OCI-LY1 (cell line): ENCODE data around the gene GTF3A.

ENCODE experiments used
- EZH2 ChIP-seq: fragments of 200-600 bp; sonication (generic), shearing (Covaris generic); IDR thresholded peaks from 2 replicates; pipeline ENCODE4 v1.8.0; 2017; ENCODE audit warnings: borderline replicate concordance, mixed run types, mild to moderate bottlenecking, antibody characterized with exemption, low read length, moderate library complexity, mixed read lengths
- TF ChIP-seq, protein P1 (sequence below): fragments of 200-600 bp; sonication (generic), shearing (Covaris generic); IDR thresholded peaks from 2 replicates; pipeline ENCODE4 v1.5.1; 2017; ENCODE audit warnings: mild to moderate bottlenecking, antibody characterized with exemption, low read length, moderate library complexity, mixed read lengths

DNA sequence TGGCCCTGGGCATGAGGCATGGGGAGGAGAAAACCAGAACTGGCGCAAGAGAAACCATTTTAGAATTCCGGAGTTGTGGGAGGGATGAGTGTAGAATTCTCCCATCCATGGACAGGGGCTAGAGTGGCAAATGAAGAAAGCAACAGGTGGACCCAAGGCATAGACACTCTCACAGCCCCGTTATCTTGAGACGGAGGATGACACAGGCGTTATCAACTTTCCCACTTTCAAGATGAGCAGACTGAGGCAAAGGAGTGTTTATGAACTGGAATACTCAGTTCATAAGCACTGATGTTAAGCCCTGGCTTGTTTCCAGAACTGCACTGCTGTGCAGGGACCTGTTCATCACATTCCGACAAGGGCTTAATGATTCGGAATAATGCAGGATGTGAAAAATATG lies 1.1 kb upstream of the GTF3A start:
- TF ChIP-seq, protein P1, sequence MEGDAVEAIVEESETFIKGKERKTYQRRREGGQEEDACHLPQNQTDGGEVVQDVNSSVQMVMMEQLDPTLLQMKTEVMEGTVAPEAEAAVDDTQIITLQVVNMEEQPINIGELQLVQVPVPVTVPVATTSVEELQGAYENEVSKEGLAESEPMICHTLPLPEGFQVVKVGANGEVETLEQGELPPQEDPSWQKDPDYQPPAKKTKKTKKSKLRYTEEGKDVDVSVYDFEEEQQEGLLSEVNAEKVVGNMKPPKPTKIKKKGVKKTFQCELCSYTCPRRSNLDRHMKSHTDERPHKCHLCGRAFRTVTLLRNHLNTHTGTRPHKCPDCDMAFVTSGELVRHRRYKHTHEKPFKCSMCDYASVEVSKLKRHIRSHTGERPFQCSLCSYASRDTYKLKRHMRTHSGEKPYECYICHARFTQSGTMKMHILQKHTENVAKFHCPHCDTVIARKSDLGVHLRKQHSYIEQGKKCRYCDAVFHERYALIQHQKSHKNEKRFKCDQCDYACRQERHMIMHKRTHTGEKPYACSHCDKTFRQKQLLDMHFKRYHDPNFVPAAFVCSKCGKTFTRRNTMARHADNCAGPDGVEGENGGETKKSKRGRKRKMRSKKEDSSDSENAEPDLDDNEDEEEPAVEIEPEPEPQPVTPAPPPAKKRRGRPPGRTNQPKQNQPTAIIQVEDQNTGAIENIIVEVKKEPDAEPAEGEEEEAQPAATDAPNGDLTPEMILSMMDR = no peak
- TF ChIP-seq EZH2 = no peak
